ENCODE data around the gene FAM43A.

FAM43A gene

DNA sequence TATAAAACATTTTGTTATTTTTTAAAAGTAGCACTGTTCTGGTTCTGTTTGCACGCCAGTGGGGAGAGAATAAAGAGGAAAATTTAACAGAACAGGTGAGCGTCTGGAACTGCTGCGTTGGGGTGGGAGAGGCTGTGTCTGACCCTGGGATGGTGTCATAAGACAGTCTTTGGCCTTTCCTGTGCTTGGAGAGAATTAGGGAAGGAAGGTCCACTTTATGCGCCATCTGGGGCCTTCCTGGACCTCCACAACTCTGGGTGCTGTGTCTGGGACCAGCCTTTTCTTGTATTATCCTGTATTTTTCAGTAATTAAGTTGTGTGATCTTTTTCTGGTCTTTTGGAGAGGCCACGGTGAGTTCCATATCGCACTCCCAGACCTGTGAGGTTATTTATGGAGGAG is 3.3 kb downstream of the FAM43A start:
- TF ChIP-seq, protein P1, sequence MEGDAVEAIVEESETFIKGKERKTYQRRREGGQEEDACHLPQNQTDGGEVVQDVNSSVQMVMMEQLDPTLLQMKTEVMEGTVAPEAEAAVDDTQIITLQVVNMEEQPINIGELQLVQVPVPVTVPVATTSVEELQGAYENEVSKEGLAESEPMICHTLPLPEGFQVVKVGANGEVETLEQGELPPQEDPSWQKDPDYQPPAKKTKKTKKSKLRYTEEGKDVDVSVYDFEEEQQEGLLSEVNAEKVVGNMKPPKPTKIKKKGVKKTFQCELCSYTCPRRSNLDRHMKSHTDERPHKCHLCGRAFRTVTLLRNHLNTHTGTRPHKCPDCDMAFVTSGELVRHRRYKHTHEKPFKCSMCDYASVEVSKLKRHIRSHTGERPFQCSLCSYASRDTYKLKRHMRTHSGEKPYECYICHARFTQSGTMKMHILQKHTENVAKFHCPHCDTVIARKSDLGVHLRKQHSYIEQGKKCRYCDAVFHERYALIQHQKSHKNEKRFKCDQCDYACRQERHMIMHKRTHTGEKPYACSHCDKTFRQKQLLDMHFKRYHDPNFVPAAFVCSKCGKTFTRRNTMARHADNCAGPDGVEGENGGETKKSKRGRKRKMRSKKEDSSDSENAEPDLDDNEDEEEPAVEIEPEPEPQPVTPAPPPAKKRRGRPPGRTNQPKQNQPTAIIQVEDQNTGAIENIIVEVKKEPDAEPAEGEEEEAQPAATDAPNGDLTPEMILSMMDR (IDR thresholded peaks at IDR 0.05; ENCODE audit: control insufficient read depth, extremely low read depth, insufficient read depth), result no peak
- no peak overlapping the region for H3K4me3 ChIP-seq (ENCODE audit: low read depth, low read length)
- no peak for DNase-seq (ENCODE audit: low read depth)

DNA sequence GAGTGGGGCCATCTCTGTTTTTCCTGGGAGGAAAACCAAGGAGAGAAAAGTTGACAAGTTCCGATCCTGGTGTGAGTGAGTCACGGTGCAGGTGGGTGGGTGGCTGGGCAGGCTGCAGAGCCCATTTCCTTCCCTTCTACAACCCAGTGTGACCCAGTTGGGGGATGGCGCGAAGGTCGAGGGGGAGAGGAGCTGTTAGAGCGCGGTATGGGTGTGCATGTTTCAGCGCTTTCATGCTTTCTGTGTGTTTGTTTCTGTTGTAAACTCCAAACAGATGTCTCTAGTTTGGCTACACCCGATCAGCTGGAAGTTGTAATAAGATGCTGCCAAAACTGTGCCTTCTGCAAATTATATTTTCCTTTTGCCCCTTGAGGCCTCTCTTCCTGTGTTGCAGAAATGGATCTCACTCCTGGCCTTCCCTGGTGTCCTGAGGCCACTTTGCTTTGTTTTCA is 3.8 kb downstream of the FAM43A start:
- TF ChIP-seq, protein P1 (IDR thresholded peaks at IDR 0.05; ENCODE audit: control insufficient read depth, extremely low read depth, insufficient read depth), result no peak
- no peak for DNase-seq (ENCODE audit: low read depth)
- H3K4me3 ChIP-seq (ENCODE audit: low read depth, low read length), result no peak overlapping the region

DNA sequence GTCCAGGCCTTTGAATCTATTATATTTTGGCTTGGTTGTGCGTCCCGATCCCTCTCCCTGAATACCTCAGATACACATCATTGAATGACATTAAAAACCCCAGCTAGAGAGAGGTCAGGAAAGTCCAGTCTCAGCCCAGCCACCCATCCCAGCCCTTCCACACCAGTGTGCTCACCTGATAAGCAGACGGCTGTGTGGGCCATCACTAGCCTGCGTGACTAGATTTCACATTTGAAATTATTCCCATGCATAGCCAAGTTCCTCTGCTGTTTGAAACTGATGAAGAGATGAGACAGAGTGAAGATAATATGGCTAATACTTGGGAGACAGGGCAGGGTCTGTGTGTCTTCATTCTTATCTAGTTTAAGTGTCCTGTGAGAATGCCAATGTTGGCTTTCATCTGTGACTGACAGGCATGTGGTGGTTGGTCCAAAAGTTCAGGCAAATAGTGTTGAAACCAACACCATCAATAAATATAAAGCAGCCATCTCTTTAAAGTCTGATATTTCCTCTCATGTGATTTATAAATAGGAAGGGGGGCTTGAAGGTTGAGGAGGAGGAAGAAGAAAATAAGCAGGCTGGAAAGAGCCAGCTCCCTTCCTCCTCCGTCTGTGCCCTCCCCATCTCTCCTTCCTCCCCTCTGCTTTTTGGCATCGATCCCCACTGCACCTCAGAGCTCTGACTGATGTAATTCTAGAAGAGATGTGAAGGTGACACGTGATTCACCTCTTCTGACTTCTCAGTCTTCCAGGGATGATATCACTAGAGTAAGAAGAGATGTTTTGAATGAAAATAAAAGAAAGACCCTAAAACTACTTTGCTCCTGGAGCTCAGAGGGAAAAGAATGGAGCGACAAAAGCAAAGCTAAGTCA is 5.1 kb downstream of the FAM43A start:
- TF ChIP-seq, protein P1 (IDR thresholded peaks at IDR 0.05; ENCODE audit: control insufficient read depth, extremely low read depth, insufficient read depth), result no peak
- DNase-seq (ENCODE audit: low read depth), result peak; percentile 49
- H3K4me3 ChIP-seq (ENCODE audit: low read depth, low read length), result no peak overlapping the region

DNA sequence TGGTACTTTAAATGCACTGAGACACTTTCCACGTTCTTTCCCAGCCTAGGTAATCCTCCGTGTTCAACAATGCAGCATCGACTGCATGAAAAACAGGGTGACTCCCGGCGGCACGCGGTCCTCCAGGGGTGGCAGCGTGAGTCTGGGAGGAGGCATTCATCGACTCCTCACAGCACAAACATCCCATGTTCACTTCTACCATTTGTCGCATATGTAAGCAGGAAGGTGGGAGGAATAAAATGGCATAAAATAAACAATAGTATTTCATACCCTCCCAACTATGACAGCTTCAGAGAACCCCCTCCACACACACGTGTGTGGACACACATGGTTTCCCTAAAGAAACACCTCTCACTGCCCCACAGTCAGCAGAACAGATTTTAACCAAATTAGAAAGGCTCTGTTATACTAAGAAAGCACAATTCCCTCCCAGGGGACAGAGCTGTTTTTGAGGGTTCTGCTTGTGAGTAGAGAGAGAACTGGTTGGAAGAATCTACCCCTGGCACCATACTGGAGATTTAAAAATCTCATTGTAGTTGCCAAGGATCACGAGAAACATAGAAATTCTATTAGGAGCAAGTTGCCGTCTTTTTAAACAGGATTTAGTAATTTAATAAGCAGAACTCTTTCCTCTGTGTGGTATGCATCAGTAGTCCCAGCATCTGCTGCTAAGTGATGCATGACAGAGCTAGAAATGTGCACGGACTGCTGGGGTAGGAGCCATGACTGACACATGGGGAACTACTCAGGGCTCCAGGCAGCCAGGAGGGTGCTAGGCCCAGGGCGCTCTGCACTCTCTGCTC is 6.0 kb downstream of the FAM43A start:
- DNase-seq (ENCODE audit: low read depth), result no peak
- no peak overlapping the region for H3K4me3 ChIP-seq (ENCODE audit: low read depth, low read length)
- TF ChIP-seq, protein P1 (IDR thresholded peaks at IDR 0.05; ENCODE audit: control insufficient read depth, extremely low read depth, insufficient read depth), result no peak

DNA sequence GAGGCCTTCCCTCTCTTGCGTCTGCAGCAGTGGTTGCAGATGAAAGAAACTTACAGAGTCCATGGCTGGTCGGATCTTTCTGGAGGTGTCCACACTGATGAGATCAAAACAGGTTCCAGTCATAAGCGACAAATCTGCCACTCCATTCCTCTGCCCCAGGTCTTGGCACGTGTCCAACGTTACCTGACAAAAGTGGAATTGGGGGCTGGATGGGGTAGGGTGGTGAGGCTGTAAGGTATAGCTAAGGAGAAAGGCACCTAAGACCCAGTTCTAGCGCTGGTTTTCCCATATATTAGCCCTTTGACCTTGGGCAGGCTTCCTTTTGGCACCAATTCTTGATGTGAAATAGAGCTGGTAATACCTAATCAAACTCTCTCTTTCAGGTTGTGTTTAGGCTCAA is 11.0 kb downstream of the FAM43A start:
- no peak overlapping the region for H3K4me3 ChIP-seq (ENCODE audit: low read depth, low read length)
- DNase-seq (ENCODE audit: low read depth), result no peak
- TF ChIP-seq, protein P1 (IDR thresholded peaks at IDR 0.05; ENCODE audit: control insufficient read depth, extremely low read depth, insufficient read depth), result no peak

DNA sequence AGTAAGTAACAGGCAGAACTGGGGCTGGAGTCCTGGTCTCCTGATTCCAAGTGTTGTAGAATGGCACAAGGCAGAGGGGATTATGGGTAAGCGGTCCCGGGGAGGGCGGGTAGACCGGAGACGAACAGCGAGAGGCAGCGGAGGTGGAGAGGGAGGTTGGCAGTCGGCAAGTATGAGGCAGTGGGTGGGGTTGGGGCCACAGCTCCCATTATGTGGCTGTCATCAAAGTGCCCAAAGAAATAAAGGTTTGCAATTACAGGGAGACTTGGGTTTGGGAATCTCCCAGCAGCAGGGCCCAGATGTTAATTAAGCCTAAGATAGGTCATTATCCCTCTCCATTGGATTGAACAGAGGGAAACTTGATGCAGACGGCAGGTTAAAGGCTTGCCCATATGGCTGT is 16.9 kb downstream of the FAM43A start:
- DNase-seq (ENCODE audit: low read depth), result no peak
- no peak overlapping the region for H3K4me3 ChIP-seq (ENCODE audit: low read depth, low read length)
- TF ChIP-seq, protein P1 (IDR thresholded peaks at IDR 0.05; ENCODE audit: control insufficient read depth, extremely low read depth, insufficient read depth), result no peak
